AG04450 (cell line): ENCODE measurements around the gene SPART. TPM values are rescaled to one million over a fixed set of nuclear protein-coding genes. Genes with fewer than 3 reads are reported as not detected.

Experiments used
- CTCF ChIA-PET: fragments of 300-600, 350-600 bp; formaldehyde crosslinking; extraction: SDS; loops from one replicate; lab custom pipeline; 2022; ENCODE audit warnings: antibody characterized with exemption, inconsistent platforms; lab: Charles Lee
- POLR2A ChIA-PET: fragments of 350-600 bp; formaldehyde crosslinking; extraction: SDS; loops from one replicate; lab custom pipeline; 2021; ENCODE audit warnings: antibody characterized with exemption, inconsistent platforms; lab: Yijun Ruan, JAX
- DNase-seq: peaks from one replicate; pipeline ENCODE4 v3.0.0-alpha.2; 2011; ENCODE audit warnings: low read depth, low spot score
- H3K27ac ChIP-seq: one replicate; pipeline ENCODE4 v1.5.1; 2012; ENCODE audit warnings: low read depth, low read length, control low read depth
- H3K27me3 ChIP-seq: one replicate; pipeline ENCODE4 v1.6.0; 2012; ENCODE audit warnings: low read length; ENCODE audit not compliant: control insufficient read depth, insufficient read depth
- H3K4me3 ChIP-seq: 2 replicates; pipeline ENCODE4 v1.5.1; 2011; ENCODE audit warnings: mild to moderate bottlenecking, low read depth, low read length, control low read depth
- H3K9me3 ChIP-seq: 2 replicates; pipeline ENCODE4 v1.5.1; 2012; ENCODE audit warnings: low read length; ENCODE audit not compliant: control insufficient read depth, insufficient read depth
- CTCF ChIP-seq: IDR thresholded peaks from 2 replicates; pipeline ENCODE4 v1.5.1; 2011; ENCODE audit warnings: low read depth, low read length, control low read depth, inconsistent platforms
- polyA minus RNA-seq: library from RNA; depleted of rRNA, polyadenylated mRNA; stranded (reverse); fragments of >200 nt; gene quantifications from 2 replicates; pipeline ENCODE4 v1.2.3, GENCODE V29; 2011; rRNA and poly(A)+ RNA removed
- polyA plus RNA-seq: library from polyadenylated mRNA; depleted of rRNA; stranded (reverse); fragments of >200 nt; gene quantifications from 2 replicates; pipeline ENCODE4 v1.2.3, GENCODE V29; 2011; rRNA removed

Gene SPART
- polyA plus RNA-seq (69.7 and 94.6 TPM in 2 replicates), polyA minus RNA-seq (38.9 and 54.1 TPM in 2 replicates)

GRCh38 chr13:36346222-36347083, at the start of gene SPART:
TSS of gene SPART (minus strand) at chr13:36346394. CDS start at chr13:36335830, 10,564 bp downstream.
- H3K4me3 ChIP-seq = peak within 1 kb of the TSS; percentile 83
- ChIA-PET POLR2A (interaction anchor here (0.8 to 1.2 kb wide), 4 partner anchors 12 to 50 kb away, joined by 3 to 4 read pairs (median 3); no protein-coding TSS in a partner anchor), CTCF (interaction anchor here (0.5 to 4.1 kb wide), 38 partner anchors 9 to 653 kb away, joined by 3 to 53 read pairs (median 5); partner anchors contain the start of gene ALG5)
- DNase-seq = peak; percentile 78
- no peaks in the 10 kb centered on the region for H3K9me3 ChIP-seq
- TF ChIP-seq CTCF = peak; percentile 98
- no peaks in the 10 kb centered on the region for H3K27me3 ChIP-seq
- peak within 1 kb of the TSS; percentile 100 for H3K27ac ChIP-seq

GRCh38 chr13:36395280-36395679, 49.1 kb upstream of the SPART start:
- peak; percentile 69 for TF ChIP-seq CTCF
- H3K4me3 ChIP-seq = no peak overlapping the region
- no peaks in the 10 kb centered on the region for H3K9me3 ChIP-seq
- ChIA-PET POLR2A (no interaction called here), CTCF (interaction anchor here (0.6 to 6.9 kb wide), 21 partner anchors 10 to 685 kb away, joined by 3 to 90 read pairs (median 4); no protein-coding TSS in a partner anchor)
- no peaks in the 10 kb centered on the region for H3K27me3 ChIP-seq
- DNase-seq = peak; percentile 27
- no peak overlapping the region for H3K27ac ChIP-seq

GRCh38 chr13:36385489-36385888, 39.3 kb upstream of the SPART start:
- no peak overlapping the region for H3K27ac ChIP-seq
- TF ChIP-seq CTCF = no peak
- ChIA-PET POLR2A (no interaction called here), CTCF (interaction anchor here (0.6 kb wide), 1 partner anchor 36 kb away, joined by 3 read pairs; no protein-coding TSS in a partner anchor)
- no peaks in the 10 kb centered on the region for H3K9me3 ChIP-seq
- DNase-seq = no peak
- no peak overlapping the region for H3K4me3 ChIP-seq
- no peaks in the 10 kb centered on the region for H3K27me3 ChIP-seq

- DNase-seq = no peak
- no peak for TF ChIP-seq CTCF
- POLR2A ChIA-PET = no interaction called here
- Histone ChIP-seq H3K27ac (no peak overlapping the region), H3K4me3 (no peak overlapping the region), H3K9me3 (no peaks in the 10 kb centered on the region), H3K27me3 (no peaks in the 10 kb centered on the region)
- CTCF ChIA-PET = no interaction called here
Observed at GRCh38 chr13:36382030-36382429, 35.8 kb upstream of the SPART start.
